Coronary artery (tissue), 2 donors: ENCODE measurements around the gene CNTNAP1.
A peak's percentile ranks its signal among the peaks of the same experiment; 100 is the strongest.
"Not testable (repeated sequence)": the region's sequence is repeated elsewhere in the genome, so short reads cannot be mapped to it uniquely, and the experiment has no call there.

ENCODE experiments used
- DNase-seq: peaks from one replicate; pipeline ENCODE4 v3.0.0-alpha.2; 2017; ENCODE audit warnings: low spot score
- H3K27ac ChIP-seq, 2 donors: fragments of 200-600 bp; sonication (generic); one replicate each; pipeline ENCODE4 v1.5.1; 2016 to 2019
- H3K4me3 ChIP-seq: fragments of 200-600 bp; sonication (generic); 2 replicates; pipeline ENCODE4 v1.5.1; 2016; ENCODE audit warnings: mild to moderate bottlenecking, moderate library complexity
- TF ChIP-seq, protein P1 (sequence below): fragments of 200-600 bp; sonication (generic); IDR thresholded peaks from one replicate; pipeline ENCODE4 v1.5.1; 2019; ENCODE audit warnings: antibody characterized with exemption

CNTNAP1 gene

DNA sequence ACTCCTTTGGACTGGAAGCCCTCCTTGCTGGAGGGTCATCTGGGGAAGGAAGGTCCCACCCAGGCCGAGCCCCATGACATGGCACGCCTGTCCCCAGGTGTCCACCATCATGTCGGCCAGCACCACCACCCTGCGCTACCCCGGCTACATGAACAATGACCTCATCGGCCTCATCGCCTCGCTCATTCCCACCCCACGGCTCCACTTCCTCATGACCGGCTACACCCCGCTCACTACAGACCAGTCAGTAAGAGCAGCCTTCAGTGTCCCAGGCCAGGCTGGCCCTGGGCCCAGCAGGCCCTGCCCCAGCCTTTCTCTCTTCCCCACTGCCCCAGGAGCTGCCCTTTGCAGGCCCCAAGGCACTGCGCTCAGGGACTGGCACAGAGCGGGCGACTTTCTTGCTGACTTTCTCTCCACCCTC is 16.7 kb upstream of the CNTNAP1 start:
- Histone ChIP-seq H3K27ac (peak overlapping the region; percentile 43 to 84), H3K4me3 (no peak overlapping the region)
- DNase-seq: no peak
- TF ChIP-seq, protein P1, sequence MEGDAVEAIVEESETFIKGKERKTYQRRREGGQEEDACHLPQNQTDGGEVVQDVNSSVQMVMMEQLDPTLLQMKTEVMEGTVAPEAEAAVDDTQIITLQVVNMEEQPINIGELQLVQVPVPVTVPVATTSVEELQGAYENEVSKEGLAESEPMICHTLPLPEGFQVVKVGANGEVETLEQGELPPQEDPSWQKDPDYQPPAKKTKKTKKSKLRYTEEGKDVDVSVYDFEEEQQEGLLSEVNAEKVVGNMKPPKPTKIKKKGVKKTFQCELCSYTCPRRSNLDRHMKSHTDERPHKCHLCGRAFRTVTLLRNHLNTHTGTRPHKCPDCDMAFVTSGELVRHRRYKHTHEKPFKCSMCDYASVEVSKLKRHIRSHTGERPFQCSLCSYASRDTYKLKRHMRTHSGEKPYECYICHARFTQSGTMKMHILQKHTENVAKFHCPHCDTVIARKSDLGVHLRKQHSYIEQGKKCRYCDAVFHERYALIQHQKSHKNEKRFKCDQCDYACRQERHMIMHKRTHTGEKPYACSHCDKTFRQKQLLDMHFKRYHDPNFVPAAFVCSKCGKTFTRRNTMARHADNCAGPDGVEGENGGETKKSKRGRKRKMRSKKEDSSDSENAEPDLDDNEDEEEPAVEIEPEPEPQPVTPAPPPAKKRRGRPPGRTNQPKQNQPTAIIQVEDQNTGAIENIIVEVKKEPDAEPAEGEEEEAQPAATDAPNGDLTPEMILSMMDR: no peak

DNA sequence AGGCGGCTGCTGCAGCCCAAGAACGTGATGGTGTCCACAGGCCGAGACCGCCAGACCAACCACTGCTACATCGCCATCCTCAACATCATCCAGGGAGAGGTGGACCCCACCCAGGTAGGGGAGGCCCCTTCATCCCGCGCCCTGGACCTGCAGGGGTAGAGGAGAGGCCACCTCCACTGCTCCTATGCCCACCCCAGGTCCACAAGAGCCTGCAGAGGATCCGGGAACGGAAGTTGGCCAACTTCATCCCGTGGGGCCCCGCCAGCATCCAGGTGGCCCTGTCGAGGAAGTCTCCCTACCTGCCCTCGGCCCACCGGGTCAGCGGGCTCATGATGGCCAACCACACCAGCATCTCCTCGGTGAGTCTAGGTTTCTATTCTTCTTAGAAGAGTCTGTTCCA is 16.2 kb upstream of the CNTNAP1 start:
- peak overlapping the region in 1 of 2 donors; percentile 84 for H3K27ac ChIP-seq

DNA sequence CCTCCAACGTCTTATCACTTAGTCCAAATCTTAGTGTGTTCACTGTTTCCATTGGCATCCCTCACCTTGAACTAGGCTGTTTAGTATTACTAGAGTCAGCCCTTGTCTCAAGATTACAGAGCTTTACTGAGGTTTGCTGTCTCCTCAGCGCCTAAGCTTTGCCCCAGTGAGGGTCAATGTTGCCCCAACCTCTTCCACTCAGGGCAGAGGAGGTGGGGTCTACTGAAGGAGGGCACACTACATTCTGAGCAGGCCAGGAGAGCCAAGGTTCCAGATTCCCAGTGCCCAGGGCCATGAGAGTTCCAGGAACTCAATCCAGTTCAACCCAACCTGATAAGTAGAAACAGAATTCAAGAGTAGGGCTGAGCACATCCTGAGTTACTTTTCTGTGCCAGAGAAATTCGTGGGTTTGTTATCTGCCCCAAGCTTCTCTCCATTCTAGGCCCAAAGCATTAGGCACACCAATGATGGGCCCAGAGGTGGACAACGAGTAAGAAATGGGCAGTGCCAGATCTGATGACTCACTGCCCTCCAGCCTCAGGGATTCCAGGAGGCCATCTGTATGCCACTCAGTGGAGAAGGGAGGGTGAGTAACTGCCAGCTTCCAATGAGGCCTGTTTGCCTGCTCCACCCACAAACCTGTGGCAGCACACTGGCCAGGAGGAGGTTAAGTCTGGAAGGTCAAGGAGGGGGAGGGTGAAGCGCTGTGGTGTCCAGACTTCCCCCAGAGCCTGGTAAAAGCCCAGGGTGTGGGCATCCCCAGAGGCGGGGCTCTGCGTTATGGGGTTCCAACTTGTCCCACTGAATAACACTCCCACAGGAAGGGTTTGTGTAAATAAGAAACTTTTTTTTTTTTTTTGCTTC is 15.0 kb upstream of the CNTNAP1 start:
- Histone ChIP-seq H3K27ac (peak overlapping the region; percentile 55 to 84), H3K4me3 (no peak overlapping the region)
- TF ChIP-seq, protein P1: no peak
- DNase-seq: no peak

More for the DNA sequence above, 16.2 kb upstream of the CNTNAP1 start:
- not testable (repeated sequence) for H3K4me3 ChIP-seq, DNase-seq

DNA sequence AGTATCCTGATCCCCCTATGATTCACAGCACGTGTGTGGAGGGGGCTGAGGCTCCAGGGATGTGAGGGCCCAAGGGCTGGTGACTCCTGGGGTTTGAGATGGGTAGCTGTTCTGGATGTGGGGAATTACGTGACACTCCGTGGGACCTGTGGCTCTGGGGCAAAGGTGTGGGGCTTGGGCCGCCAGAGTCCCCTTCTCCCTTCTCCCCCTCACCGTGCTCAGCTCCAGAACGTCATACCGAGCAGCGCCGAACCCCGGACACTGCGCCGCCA is 12.7 kb upstream of the CNTNAP1 start:
- TF ChIP-seq, protein P1: no peak
- H3K27ac ChIP-seq: peak overlapping the region; percentile 49 to 84
- no peak for DNase-seq
- no peak overlapping the region for H3K4me3 ChIP-seq

DNA sequence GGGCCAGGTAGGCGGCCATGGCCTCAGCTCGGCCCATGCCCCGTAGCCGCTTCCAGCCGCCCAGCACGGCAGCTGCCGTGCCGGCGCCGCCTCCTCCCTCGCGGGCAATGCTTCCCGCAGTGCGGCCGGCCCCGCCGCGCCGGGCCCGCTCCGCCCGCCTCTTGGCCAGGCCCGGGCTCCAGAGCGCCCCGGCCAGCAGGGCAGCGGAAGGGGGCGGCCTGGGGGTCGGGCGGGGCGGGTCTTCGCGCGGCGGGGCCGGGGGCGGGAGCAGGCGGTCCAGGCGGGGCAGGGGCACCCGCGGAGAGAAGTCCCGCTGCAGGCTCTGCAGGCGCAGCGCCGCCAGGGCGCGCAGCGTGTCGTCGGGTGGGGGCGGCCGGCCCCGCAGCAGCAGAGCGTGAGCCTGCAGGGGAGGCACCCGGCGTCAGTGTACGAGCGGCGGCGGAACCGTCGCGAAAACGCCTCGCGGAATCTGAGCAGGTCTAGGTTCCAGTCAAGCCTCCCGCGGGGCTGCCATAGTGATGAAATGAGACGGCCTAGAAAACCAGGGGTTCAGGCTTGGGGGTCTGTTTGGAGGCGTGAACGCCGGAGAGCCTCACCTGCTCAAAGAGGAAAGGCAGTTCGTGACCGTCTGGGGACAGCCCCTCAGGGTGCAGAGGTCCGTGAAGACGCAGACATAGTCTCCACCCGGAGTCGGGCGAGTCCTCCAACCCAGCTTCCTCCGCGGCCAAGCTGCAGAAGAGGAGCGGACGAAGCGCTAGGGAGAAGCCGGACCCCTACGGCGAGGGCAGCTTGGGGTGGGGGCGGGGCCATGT is 12.1 kb upstream of the CNTNAP1 start:
- no peak for DNase-seq
- Histone ChIP-seq H3K4me3 (peak overlapping the region; percentile 27), H3K27ac (peak overlapping the region; percentile 49 to 84)
- TF ChIP-seq, protein P1: no peak

DNA sequence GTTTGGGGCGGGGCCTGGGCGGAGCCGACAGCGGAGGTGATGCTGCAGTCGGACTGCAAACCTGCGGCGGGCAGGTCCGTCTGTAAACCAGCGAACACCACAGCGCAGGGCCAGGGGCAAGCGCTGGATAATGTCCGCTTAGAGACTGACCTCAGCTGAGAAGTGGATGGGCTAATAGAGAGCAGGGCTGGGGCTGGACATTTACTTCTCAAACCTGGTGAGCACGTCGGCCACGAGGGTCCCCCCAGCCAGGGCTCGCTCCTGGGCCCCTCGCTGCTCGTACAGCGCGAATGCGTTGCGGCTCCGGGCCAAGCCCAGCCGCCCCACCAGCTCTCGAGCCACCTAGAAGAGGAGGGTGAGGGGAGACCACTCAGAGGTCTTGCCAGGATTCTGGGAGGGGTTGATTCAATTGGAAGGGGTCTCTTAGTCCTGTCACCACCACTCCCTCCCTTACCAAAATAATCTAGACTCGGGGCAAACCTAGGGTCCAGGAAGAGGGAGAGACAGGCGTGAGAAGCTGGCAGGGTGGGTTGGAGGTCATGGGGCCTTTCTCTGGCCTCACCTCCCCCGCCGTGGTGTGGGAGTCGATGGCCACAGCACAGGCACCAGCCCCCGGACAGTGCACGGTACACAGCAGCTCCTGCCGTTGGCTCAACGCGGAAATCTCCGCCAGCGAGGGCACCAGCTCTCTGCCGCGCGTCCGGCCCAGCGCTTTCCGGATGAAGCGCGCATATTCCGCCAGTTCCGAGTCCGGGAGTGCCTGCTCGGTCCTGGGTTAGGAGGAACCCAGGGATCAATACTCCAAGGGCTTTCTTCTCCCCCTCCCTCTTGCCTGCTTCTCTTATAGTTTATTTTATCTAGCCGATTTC is 11.3 kb upstream of the CNTNAP1 start:
- TF ChIP-seq, protein P1: no peak
- peak overlapping the region; percentile 24 to 84 for H3K27ac ChIP-seq
- no peak for DNase-seq
- H3K4me3 ChIP-seq: peak overlapping the region; percentile 27

DNA sequence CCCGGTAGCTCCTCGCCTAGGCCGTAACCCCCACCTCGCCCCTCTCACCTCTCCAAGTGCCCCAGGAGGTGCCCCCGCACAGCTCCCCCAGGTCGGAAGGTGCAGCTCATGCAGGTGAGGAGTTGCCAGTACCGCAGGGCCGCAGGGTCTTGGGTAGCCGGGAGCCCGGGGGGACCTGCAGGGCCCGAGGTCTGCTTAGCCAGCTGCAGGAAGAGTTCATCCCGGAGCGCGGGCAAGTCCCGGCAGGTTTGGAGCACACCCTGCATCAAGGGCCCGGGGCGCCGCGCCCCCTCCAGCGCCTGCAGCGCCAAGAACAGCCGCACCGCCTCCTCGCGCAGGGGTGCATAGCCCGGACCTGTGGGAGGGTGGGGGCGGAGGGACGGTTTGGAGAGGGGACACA is 10.3 kb upstream of the CNTNAP1 start:
- peak overlapping the region in 1 of 2 donors; percentile 96 for H3K27ac ChIP-seq
- no peak overlapping the region for H3K4me3 ChIP-seq
- no peak for DNase-seq
- TF ChIP-seq, protein P1: no peak
